Dendritic cell treated with granulocyte-macrophage colony-stimulating factor and Interleukin-4, amounts not matched to agents 40 ng/mL and 50 ng/mL, for 4 days (primary cell): ENCODE measurements around the gene RAB6B.

ENCODE experiments used
- H3K27ac Mint-ChIP-seq: one replicate; pipeline ENCODE4 v1.8.0; 2022; ENCODE audit warnings: mild to moderate bottlenecking, mixed read lengths
- H3K27me3 Mint-ChIP-seq: one replicate; pipeline ENCODE4 v1.8.0; 2022; ENCODE audit warnings: mild to moderate bottlenecking, mixed read lengths
- H3K36me3 Mint-ChIP-seq: one replicate; pipeline ENCODE4 v1.8.0; 2022; ENCODE audit warnings: low read depth, mixed read lengths
- H3K4me1 Mint-ChIP-seq: one replicate; pipeline ENCODE4 v1.8.0; 2022; ENCODE audit warnings: low read depth, mixed read lengths
- H3K4me3 Mint-ChIP-seq: one replicate; pipeline ENCODE4 v1.8.0; 2022; ENCODE audit warnings: mild to moderate bottlenecking, moderate library complexity, mixed read lengths
- H3K9me3 Mint-ChIP-seq: one replicate; pipeline ENCODE4 v1.8.0; 2022; ENCODE audit warnings: mixed read lengths
- intact Hi-C: fragments of 100-400 bp; cut with micrococcal nuclease; formaldehyde crosslinking; loops from one replicate; pipeline ENCODE4 v1.15.0; 2022

Gene RAB6B

DNA sequence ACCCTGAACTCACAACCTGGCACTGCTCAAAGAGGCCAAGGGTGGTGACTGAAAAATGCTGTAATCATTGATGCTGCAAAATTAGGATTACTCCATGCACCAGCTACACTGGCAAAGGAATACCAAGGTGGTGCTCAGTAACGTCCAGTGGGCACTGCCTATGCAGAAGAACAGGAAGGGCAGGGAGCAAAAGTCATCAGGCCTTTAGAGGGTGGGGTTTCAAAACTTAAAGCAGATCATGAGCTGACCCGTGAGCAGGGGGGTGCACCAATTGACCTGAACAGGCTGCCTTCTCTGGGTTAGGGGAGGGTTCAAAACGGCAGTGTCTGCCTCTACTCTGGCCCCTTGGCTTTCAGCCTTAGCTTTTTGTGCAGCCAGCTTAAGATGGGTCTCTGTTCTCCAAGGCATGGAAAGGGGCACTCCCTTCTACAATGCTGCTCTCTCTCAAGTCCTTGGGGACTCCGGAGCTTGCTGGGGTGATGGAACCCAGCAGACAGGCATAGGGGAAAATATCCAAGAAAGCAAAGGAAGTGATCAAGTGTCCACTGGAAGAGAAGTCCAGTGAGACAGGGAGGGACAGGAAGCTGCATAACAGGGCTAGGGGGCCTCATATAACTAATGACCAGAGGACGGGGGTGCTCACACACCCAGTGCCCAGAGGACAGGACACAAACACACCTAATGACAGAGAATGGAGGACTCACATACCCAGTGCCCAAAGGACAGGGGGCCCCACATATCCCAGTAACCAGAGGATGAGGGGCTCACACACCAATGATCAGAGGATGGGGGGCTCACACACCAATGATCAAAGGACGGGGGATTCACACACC, 11.4 kb downstream of the RAB6B start:
- Mint-ChIP-seq H3K4me1 (no peaks in the 10 kb centered on the region), H3K4me3 (no peak overlapping the region), H3K36me3 (no peaks in the 10 kb centered on the region), H3K27me3 (no peaks in the 10 kb centered on the region), H3K9me3 (peaks cover 8% of the 10 kb centered on the region), H3K27ac (no peak overlapping the region)
- intact Hi-C loops = no loop called here

DNA sequence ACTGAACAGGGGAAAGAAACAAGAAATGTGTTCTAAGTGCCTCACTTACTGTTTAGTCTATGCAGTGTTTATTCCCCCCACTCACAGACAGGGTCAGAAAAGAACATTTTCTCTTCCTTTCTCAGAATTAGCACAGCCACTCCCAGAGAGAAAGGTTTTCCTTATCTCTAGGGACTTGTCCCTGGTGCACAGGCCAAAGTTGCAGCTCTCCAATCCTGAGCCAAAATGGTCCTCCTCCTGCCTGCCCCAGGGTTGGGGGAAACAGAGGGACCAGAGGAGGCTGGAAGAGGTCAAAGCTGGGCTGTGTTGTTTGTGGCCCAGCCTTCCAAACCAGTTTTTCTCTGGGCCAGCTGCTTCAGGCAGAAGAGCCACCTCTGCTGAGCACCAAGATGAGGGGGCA, 12.0 kb downstream of the RAB6B start:
- intact Hi-C loops = no loop called here
- Mint-ChIP-seq H3K36me3 (no peaks in the 10 kb centered on the region), H3K9me3 (peaks cover 9% of the 10 kb centered on the region), H3K4me3 (no peak overlapping the region), H3K27me3 (no peaks in the 10 kb centered on the region), H3K27ac (no peak overlapping the region), H3K4me1 (no peaks in the 10 kb centered on the region)

- no peak overlapping the region for H3K27ac Mint-ChIP-seq
- no peaks in the 10 kb centered on the region for H3K4me1 Mint-ChIP-seq
- H3K27me3 Mint-ChIP-seq = no peaks in the 10 kb centered on the region
- peaks cover 15% of the 10 kb centered on the region for H3K9me3 Mint-ChIP-seq
- no peak overlapping the region for H3K4me3 Mint-ChIP-seq
- intact Hi-C loops = no loop called here
- H3K36me3 Mint-ChIP-seq = no peaks in the 10 kb centered on the region
Measured at GRCh38 chr3:133882986-133883586, 12.6 kb downstream of the RAB6B start.

- intact Hi-C loops = no loop called here
- Mint-ChIP-seq H3K36me3 (no peaks in the 10 kb centered on the region), H3K27me3 (no peaks in the 10 kb centered on the region), H3K9me3 (peaks cover 20% of the 10 kb centered on the region), H3K4me3 (no peak overlapping the region), H3K4me1 (no peaks in the 10 kb centered on the region), H3K27ac (no peak overlapping the region)
Measured at GRCh38 chr3:133881939-133882825, 13.5 kb downstream of the RAB6B start.

DNA sequence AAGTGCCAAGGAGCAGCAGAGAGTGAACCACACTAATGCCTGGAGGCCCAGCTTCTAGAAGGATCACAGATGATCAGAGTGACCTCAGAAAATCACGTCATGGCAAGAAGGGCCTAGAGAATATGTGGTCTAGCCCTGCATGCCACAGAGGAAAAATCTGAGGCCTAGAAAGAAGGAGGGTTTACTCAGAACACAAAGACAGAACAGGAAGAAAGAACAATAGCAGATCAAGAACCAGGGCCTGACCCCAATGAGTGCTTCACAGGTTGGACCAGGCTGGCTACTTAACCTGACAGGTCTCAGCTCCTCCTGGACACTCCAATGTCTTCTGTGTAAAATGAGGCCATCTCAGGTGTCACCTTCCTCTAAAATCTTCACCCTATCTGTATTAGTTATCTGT, 14.2 kb downstream of the RAB6B start:
- peaks cover 20% of the 10 kb centered on the region for H3K9me3 Mint-ChIP-seq
- H3K4me1 Mint-ChIP-seq = no peaks in the 10 kb centered on the region
- H3K27me3 Mint-ChIP-seq = no peaks in the 10 kb centered on the region
- H3K4me3 Mint-ChIP-seq = no peak overlapping the region
- no peaks in the 10 kb centered on the region for H3K36me3 Mint-ChIP-seq
- intact Hi-C loops = no loop called here
- H3K27ac Mint-ChIP-seq = no peak overlapping the region

DNA sequence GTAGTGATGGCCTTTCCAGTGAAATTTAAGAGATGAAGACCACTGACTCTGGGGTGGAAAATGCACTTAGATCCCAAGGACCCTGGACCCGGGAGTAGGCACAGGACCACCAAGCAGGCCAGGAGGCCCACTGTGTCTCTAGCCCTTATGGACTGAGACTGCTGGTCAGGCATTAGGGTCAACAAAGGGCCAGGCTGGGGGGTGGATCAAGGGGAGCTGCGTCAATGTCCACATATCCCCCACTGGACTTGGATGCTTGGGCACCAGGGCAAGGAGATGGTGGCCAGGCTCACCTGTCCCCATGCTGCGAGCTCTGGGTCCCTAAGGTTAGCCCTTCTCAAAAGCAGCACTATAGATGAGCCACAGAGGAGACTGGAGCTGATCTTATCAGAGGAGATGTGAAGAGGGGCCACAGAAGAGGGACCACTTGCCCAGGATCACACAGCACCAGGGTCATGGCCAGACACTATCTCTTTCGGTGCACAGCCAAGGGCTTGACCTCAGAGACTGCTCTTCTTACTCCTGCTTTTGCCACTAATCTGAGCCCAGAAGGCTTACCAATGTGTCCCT, 14.7 kb downstream of the RAB6B start:
- H3K27ac Mint-ChIP-seq = no peak overlapping the region
- no peak overlapping the region for H3K4me3 Mint-ChIP-seq
- intact Hi-C loops = no loop called here
- H3K4me1 Mint-ChIP-seq = no peaks in the 10 kb centered on the region
- H3K27me3 Mint-ChIP-seq = no peaks in the 10 kb centered on the region
- no peaks in the 10 kb centered on the region for H3K36me3 Mint-ChIP-seq
- peaks cover 20% of the 10 kb centered on the region for H3K9me3 Mint-ChIP-seq

DNA sequence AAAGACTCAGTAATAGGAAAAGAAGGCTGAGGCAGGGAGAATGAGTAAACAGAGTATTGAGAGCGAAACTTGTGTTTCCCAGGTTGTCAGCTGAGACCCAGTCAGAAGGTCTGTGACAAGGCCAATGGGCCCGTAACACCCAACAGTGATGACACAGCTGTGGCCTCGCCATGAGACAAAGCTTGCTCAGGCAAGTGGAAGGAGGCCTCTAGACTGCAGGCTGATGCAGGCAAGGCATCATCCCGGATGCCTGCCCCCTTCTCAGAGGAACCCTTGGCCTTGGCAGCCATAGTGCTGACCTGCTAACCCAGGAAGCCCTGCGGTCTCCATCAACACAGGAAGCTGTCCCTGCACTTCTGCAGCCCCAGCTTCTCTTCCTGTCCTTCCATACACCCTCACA, 15.4 kb downstream of the RAB6B start:
- H3K36me3 Mint-ChIP-seq = no peaks in the 10 kb centered on the region
- H3K4me3 Mint-ChIP-seq = no peak overlapping the region
- H3K27ac Mint-ChIP-seq = no peak overlapping the region
- no peaks in the 10 kb centered on the region for H3K27me3 Mint-ChIP-seq
- intact Hi-C loops = no loop called here
- no peaks in the 10 kb centered on the region for H3K4me1 Mint-ChIP-seq
- H3K9me3 Mint-ChIP-seq = peaks cover 20% of the 10 kb centered on the region

GRCh38 chr3:133878518-133878917, 17.2 kb downstream of the RAB6B start:
- Mint-ChIP-seq H3K27me3 (no peaks in the 10 kb centered on the region), H3K4me1 (no peaks in the 10 kb centered on the region), H3K9me3 (peaks cover 20% of the 10 kb centered on the region), H3K4me3 (no peak overlapping the region), H3K36me3 (no peaks in the 10 kb centered on the region), H3K27ac (no peak overlapping the region)
- intact Hi-C loops = no loop called here

DNA sequence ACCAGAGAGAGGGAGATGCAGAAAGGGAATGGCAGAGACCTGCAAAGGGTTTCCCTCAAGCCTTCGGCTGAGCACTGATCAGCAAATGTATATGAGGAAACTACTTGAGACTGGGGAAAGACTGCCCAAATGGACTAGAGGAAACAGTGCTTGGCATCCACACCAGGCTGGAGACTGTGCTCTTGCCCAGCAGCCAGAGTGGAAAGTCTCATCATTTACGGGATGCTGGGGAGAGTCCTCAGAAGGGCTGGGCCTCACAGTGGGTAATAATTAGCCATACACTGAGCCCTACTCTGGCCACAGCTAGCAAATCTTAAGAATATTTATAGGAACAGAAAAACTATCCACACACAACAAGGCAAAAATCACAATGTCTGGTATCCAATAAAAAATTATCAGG, 18.5 kb downstream of the RAB6B start:
- Mint-ChIP-seq H3K27ac (no peak overlapping the region), H3K9me3 (peaks cover 20% of the 10 kb centered on the region), H3K36me3 (no peaks in the 10 kb centered on the region), H3K27me3 (no peaks in the 10 kb centered on the region), H3K4me1 (no peaks in the 10 kb centered on the region), H3K4me3 (no peak overlapping the region)
- intact Hi-C loops = no loop called here

DNA sequence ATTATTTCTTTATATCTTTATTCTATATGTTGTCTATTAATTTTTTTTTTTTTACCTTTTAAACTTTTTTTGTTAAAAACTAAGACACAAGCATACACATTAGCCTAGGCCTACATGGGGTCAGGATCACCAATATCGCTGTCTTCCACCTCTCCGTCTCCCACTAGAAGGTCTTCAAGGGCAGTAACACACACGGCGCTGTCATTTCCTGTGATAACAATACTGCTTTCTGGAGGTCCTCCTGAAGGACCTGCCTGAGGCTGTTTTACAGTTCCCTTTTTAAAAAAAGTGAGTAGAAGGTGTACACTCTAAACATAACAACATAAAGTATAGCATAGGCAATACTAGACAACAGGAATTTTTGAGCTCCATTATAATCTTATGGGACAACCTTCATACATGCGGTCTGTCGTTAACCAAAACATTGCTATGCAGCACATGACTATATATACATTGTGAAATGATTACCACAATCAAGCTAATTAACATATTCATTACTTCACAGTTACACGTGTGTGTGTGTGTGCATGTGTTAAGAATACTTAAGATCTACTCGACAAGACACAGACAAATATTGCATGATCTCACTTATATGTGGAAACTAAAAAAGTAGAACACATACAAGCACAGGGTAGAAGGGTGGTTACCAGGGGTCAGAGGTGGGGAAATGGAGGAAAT, 20.8 kb downstream of the RAB6B start:
- Mint-ChIP-seq H3K9me3 (peaks cover 12% of the 10 kb centered on the region), H3K27ac (no peak overlapping the region), H3K36me3 (no peaks in the 10 kb centered on the region), H3K4me3 (no peak overlapping the region), H3K27me3 (no peaks in the 10 kb centered on the region), H3K4me1 (no peaks in the 10 kb centered on the region)
- intact Hi-C loops = no loop called here

- H3K27me3 Mint-ChIP-seq = no peaks in the 10 kb centered on the region
- no peaks in the 10 kb centered on the region for H3K4me1 Mint-ChIP-seq
- H3K4me3 Mint-ChIP-seq = no peak overlapping the region
- peaks cover 12% of the 10 kb centered on the region for H3K9me3 Mint-ChIP-seq
- intact Hi-C loops = no loop called here
- no peaks in the 10 kb centered on the region for H3K36me3 Mint-ChIP-seq
- H3K27ac Mint-ChIP-seq = no peak overlapping the region
Measured at GRCh38 chr3:133874344-133874743, 21.3 kb downstream of the RAB6B start.

GRCh38 chr3:133872781-133873180, 22.9 kb downstream of the RAB6B start:
- intact Hi-C loops = no loop called here
- no peaks in the 10 kb centered on the region for H3K4me1 Mint-ChIP-seq
- no peak overlapping the region for H3K4me3 Mint-ChIP-seq
- H3K9me3 Mint-ChIP-seq = peaks cover 2% of the 10 kb centered on the region
- no peak overlapping the region for H3K27ac Mint-ChIP-seq
- H3K27me3 Mint-ChIP-seq = no peaks in the 10 kb centered on the region
- no peaks in the 10 kb centered on the region for H3K36me3 Mint-ChIP-seq

DNA sequence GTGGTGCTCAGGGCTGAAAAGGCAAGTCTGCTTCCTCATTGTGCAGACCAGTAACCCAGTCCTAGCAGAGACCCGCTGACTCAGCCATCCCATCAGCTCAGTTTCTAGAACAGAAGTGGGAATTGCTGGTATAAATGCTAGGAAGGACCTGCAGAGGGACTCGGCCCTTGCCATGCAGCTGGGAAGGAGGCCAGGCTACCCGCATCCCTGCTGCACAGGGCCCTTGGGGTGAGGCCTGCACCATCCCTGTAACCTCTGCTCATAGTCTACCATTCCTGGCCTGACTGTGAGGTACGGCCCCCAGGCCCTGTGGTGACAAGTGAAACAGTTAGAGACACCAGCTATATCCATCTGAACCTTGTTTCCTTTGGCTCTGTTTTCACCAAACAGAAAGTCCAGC, 23.5 kb downstream of the RAB6B start:
- Mint-ChIP-seq H3K4me1 (no peaks in the 10 kb centered on the region), H3K27me3 (no peaks in the 10 kb centered on the region), H3K4me3 (no peak overlapping the region), H3K9me3 (no peaks in the 10 kb centered on the region), H3K27ac (no peak overlapping the region), H3K36me3 (no peaks in the 10 kb centered on the region)
- intact Hi-C loops = no loop called here
